Measurements from ENCODE around the gene NACC2. TPM values are rescaled to one million over a fixed set of nuclear protein-coding genes. Genes with fewer than 3 reads are reported as not detected.
A peak's percentile ranks its signal among the peaks of the same experiment; 100 is the strongest.

Gene NACC2
- polyA plus RNA-seq, 1 donor, result 15.2 TPM

DNA sequence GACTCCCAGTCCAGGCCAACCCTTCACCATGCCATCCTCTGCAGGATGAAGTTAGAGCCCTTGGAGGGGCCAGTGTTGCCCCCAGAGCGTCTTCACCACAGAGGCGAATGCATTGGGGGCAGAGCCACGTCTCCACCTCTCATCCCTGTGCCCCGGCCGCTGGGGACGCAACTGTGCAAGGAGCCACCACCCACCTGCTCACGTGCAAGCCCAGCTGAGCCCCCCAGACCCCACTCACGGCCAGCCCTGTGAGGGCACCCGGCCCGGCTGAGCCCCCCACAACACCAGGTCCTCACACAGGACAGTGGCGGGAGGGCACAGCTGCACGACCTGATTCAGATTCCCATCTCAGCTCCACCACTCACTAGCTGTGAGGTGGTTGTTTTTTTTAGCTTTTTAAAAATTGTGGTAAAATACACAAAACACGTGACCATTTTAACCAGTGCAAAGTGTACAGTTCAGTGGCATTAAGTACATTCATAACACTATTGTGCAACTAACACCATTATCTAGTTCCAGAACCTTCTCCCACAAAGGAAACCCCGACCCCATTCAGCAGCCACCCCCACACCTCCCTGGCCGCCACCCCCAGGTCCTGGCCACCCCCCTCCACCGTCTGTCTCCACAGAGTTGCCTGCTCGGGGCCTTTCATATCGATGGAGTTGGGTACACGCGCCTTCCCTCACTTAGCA lies 100.4 kb downstream of the NACC2 start:
- DNase-seq (ENCODE audit: low read depth), result no peak

DNA sequence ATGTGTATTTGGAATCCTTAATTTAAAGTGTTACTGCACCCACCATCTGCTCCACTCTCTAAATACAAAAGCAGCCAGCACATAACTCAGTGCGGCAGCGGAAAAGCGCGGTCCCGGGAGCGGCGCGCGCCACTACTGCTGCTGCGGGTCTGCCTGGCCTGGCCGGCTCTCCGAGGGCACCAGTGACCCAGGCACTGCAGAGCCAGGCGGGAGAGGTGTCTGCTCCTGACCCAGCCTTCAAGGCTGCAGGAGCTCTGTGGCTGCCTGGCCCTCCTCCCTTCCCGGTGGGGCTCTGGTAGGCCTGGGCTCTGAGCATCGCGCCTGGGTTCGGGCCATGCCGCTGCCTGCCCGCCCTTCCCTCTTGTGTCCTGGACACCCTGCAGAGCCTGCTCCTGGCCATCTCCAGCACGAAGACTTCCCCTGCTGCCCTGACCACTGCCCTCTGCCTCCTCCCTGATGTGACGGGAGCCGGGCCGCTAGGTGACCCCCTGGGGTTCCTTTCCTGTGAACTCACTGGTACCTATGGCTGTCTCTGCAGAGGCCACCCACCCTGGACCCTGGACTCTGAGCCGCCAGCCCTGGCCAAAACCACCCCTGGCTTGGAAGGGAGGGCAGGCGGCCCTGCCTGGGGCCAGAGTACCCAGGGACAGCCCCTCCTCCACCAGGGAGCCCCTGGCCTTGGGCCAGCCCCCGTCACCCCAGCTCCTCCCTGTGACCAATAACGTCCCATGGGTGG lies 101.2 kb downstream of the NACC2 start:
- DNase-seq (ENCODE audit: low read depth), result no peak

DNA sequence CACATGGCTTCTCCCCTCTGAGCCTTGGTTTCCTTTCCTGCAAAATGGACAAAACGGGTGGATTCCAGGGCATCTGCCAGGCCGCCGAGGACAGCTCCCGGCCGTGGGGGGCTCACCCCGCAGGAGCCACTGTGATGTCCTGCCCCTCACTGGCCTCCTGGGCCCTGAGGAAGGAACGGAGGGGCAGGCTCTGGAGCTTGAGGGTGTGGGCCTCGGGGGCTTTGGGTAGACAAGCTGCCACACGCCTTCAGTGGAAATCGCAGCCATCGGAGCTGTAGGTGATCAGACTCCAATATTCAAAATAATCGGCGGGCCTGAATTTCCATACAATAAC lies 101.7 kb downstream of the NACC2 start:
- DNase-seq (ENCODE audit: low read depth), result no peak

DNA sequence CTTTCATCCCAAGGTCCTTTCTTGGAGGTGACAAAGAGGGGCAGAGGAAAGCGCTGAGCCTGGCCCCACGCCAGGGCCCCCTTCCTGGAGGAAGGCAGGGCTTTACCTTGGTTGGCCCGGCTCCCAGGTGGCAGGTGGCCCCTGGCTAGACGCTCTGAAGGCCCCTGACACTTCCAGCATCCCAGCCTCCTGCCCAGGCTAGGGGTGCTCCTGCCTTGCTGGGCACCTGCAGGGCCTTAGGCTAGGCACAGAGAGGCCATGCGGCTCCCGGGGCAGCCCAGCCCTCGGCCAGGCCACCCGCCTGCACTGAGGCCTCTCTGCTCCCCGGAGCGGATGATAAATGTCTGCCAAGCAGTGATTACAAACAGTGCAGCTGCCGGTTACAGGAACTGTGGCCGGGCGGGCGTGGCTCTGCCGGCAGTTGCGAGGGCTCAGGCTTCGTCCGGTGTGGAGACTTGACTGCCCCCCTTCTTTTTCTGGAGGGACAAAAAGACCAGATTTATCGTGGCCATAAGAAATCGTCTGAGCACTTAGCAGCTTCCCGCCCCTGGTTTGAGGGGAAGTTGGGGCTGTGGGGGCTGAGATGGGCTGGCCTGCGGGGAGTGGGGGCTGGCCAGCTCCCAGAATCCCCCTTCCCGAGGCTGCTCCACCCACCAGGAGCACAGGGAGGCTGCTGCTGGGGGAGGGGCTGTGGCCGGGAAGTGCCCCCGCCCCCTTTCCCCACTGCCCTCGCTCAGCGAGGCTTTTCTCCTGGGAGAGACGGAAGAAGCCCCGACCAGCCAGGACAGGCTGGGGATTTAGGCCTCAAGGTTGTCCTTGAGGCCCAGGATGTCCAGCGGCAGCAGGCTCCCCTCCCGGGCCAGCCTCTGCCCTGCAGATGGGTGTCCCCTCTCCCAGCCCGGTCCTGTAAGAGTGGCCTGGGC lies 102.3 kb downstream of the NACC2 start:
- peak; percentile 79 for DNase-seq (ENCODE audit: low read depth)

DNA sequence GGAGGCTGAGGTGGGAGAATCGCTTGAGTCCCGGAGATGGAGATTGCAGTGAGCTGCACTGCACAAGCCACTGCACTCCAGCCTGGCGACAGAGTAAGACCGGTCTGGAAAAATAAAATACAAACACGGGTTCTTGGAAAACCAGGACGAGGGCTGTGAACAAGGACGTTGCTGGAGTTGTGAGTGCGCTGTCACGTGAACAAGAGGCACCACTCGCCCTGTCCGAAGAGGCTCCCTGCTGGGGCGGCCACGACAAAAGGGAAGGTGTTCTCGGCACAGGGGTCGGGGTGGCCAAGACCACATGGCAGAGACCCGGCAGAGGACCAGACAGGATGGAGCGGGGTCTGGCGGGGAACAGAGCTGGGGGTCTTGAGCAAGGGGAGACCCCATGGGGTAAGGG lies 103.3 kb downstream of the NACC2 start:
- DNase-seq (ENCODE audit: low read depth), result no peak

DNA sequence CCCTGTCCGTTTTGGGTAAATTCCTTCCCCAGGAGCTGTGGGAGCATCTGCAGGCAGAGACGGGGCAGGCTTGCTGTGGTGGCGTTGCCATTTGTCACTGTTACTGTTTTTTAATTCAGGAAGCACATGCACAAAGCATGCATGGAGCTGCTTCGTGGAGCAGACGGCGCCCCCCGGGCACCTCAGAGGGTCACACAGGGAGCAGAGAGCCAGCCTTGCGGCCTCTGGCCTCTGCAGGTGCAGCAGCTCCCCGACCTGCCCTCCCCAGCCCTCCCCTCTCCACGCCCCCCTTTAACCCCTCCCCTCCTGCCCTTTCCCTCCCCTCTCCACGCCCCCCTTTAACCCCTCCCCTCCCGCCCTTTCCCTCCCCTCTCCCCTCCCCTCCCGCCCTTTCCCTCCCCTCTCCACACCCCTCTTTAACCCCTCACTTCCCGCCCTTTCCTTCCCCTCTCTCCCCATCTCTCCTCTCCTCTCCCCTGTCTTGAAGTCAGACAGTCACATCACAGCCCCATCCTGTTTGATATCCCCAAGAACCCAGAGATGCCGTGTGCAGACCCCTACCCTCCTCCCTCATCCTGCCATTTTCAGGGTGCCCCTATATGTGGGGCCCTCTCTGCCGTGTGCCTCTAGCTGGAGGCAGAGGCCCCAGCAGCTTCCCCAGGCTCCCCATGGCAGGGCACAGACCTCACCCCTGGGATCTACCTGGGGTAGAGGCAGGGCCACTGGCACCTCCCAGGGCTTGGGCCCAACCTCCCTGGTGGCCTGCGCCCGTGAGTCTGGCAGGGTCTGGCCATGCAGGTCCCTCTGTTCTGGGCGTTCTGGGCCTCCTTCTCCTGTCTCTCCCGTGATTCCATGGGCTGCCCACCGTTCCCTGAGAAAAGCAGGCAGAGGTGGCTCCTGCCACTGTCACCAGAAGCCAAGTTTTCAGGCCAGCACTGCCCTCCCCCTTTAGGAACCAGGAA lies 104.3 kb downstream of the NACC2 start:
- no peak for DNase-seq (ENCODE audit: low read depth)

DNA sequence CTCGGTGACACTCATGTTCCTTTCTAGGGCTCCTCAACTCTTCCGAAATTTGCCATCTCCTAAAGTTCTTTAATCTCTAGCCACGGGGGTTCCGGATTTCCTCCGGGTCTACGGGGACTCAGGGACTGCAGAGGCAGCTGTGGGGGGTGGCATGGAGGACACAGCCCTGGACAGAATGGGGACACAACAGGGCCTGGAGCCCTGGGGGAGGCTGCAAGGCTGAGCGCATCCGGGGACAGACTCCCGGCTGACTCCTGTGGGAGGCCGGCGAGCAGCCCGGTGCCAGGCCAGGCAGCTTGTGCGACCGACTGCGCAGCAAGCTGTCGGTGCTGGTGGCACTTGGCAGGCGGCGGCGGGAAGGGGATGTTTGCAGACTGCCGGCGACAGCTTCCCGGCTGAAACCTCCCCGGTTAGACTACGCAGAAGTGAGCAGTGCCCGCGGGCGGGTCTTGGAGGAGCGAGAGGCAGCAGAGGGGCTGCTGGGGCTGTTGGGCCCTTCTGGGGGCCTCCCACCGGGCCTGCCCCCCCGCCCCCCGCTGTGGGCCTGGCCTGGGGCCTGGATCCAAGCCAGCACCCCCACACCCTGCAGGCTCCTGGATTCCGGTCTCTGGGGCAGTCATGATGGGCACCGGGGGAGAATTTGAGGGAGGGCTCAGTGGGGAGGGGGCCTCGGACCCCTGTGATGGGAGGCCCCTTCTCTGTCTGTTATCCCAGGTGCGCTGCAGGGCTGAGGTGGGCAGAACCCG lies 105.2 kb downstream of the NACC2 start:
- no peak for DNase-seq (ENCODE audit: low read depth)

DNA sequence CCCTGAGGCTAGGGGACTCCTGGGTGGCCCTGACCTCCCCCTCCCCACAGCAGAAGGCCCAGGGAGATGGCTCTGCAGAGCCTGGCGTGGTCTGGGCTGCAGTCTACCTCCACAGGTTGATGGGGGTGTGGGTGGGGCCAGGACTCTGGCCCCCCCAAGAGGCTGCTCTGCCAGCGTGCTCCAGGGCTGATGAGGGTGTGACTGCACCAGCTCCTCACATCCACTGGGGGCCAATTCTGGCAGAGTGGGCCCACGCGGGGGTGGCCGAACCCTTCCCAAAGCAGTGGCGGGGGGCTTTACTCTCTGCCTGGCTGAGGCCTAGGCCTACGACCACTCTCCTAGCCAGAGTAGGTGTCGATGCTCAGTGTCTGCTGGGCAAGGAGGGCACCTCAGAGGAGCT lies 105.9 kb downstream of the NACC2 start:
- no peak for DNase-seq (ENCODE audit: low read depth)

DNA sequence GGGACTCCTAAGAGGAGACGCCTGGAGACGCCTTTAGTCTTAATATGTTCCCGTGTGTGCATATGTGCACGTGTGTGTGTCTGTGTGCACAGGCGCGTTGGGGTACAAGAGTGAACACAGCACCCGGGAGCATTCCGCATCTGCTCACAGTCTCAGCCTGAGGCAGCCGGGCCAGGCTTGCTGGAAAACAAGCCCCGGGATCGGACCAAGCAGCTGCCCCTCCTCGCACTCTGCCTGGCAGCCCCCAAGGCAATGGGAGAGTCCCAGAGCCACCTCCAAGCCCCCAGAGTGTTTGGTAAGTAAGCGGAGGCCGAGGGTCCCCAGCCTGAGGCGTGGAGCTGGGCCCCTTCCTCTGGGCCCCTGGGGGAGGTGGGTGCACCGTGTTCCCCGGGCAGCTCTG lies 106.6 kb downstream of the NACC2 start:
- DNase-seq (ENCODE audit: low read depth), result no peak

DNA sequence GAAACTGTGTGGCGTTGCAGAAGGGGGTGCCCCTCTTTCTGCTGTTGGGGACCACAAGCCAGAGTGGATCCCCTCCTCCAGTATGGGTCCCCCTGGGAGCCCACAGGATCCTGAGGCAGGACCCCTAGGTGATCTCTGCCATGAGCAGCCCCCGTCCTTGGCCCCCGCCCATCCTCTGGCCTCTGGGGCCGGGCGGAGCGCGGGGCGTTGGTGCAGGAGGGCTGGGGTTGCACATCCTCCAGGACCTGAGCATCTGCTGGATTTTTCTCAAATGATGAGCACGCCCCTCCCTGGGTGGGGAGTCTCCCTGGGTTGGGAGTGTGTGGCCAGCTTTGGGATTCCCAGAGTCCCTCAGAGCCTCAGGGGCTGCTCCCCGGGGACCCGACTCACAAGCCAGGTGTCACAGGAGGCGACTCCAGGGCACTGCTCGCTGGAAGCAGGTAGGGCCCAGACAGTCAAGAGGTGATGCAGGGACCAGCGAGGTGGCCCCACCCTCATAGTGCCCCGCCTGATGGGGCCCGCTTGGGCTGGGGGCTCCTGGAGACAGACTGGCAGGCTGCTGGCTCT lies 107.2 kb downstream of the NACC2 start:
- DNase-seq (ENCODE audit: low read depth), result no peak

DNA sequence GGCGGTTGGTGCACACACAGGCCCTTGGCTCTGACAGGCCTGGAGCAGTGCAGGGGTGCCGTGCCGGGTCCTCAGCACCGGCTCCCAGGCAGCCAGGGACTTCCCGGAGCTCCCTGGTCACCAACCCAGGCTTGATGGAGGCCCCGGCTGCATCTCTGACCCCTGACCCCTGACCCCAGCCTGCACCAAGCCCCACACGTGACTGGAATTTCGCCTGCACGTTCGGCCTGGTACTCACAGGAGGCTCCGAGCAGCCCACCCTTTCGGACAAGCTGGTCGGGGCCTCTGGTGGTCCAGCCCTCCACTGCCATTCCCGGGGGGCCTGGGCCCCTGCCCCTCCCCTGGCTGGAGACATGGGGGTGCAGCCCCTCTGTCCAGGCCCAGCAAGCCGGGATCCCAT lies 108.5 kb downstream of the NACC2 start:
- no peak for DNase-seq (ENCODE audit: low read depth)

DNA sequence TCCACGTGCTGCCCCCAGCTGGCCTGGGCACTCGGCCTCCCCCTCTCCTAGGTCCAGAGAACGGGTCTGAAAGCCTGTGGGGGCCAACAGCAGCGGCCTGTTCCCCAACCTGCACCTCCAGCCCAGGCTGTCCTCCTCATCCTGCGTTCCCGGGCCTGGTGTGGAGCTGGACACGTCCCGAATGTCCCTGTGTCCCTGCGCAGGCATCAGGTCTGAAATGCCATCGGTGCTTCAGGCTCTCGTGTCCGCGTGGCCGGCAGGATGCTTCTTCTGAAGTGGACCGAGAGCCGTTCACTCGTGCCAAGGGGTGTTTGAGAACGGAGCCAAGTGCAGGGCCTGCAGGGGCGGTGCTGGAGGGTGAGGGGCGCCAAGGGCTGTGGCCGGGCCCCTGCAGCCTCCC lies 109.2 kb downstream of the NACC2 start:
- DNase-seq (ENCODE audit: low read depth), result no peak

DNA sequence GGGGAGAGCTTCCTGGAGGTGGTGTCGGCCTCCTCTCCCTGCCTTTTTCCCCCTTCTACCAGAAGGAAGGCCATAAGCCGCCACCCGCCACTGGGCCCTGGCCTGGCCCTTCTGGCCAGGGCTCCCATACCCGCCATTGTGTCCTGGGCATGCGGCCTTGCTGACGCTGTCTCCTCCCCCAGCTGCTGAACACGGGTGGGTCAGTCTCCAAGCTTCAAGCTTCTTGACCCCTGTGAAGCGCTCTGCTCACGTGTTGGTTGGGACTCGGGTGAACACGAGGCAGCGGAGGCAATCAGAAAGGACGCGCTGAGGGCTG lies 109.7 kb downstream of the NACC2 start:
- DNase-seq (ENCODE audit: low read depth), result no peak

DNA sequence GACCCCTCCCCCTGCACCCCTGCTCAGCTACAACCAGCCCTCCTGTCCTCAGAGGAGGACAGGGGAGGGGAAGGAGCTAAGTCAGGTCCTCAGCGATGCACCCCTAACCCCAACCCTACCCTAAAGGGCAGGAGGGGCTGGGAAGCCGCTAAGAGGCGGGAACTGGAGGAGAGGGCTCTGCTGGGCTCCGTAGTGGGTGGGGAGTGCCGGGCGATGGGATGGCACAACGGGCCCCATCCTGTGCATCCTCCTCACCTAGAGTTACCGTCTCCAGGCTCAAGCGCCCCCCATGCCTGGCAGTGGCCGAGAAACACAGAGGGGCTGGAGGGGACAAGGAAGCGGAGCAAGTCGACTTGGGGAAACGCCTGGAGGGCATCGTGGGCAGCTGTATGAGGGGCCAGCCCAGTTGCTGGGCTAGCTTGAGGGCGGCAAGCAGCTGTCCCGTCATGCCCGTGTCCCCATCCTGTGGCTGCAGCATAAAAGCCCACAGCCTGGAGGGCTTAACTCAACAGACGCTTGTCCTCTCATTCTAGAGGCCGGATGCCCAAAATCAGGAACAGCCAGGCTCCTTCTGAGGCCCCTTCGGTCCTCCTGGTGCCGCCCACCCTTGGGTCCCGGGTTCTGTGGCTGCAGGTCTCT lies 110.9 kb downstream of the NACC2 start:
- DNase-seq (ENCODE audit: low read depth), result no peak

DNA sequence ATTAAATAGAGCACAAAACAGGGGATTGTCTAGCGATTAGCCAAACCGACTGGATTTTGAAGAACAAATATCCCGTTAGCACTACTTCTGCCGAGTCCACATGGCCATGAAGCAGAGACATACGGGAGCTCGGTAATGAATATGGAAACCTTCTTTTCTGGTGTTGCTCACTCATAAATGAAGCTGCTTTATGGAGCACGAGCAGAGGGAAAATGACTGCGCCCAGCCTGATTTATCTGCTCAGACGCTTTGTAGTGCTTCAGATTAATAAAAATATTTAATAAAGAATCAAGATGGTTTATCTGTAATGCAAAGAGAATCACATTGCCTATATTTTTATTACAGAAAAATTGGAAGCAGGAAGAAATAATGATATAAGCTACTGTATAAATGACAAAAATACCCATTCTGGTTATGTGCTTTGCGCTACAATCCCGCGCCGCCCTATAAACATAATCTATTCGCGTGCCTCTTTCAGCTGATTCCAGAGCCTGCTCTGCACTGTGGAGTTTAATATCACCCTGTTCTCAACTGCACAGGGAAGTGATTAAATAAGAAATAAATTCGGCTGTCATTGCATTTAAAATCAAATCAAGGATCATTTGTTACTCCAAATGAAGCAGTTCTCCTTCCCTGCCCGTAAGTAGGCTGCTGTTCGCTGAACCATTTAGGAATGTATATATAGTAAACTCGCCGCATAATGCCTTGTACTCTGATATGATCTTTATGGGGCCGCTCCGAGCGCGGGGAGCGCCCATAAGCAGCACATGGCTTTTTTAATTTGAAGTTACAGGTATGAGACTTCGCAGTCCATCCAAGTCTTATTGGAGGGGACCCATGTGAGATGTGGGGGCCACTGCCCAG lies 111.6 kb downstream of the NACC2 start:
- DNase-seq (ENCODE audit: low read depth), result no peak

DNA sequence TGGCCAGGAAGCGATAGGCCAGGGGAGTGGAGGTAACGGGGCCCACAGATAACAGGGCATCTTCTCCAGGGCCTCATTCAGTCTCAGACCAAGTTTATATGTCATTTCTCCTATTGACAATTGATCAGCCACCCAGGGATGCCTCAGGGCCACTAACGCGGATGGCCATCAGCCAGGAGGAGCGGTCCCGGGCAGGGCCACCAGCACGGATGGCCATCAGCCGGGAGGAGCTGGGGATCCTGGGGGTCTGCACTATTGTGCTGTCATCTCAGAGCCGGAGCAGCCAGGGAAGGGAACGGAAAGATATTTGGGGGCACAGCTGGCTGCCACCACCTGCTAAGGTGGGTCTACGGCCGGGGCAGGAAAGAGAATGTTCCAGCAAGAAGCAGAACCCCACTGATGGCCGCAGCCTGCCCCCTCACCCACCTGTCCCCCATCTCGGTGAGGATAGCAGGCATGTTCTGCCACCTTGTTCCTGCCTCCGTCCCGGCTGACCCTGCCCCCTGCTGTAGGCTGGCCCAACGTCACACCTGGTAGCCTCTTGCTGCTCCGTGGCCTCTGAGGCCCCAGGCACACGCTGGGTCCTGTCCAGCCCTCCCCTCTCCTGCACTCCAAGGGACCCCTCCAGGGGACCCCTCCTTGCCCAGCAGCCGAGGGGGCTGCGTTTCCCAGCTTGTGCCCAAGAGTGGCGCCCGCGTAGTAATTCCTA lies 112.4 kb downstream of the NACC2 start:
- DNase-seq (ENCODE audit: low read depth), result no peak

DNA sequence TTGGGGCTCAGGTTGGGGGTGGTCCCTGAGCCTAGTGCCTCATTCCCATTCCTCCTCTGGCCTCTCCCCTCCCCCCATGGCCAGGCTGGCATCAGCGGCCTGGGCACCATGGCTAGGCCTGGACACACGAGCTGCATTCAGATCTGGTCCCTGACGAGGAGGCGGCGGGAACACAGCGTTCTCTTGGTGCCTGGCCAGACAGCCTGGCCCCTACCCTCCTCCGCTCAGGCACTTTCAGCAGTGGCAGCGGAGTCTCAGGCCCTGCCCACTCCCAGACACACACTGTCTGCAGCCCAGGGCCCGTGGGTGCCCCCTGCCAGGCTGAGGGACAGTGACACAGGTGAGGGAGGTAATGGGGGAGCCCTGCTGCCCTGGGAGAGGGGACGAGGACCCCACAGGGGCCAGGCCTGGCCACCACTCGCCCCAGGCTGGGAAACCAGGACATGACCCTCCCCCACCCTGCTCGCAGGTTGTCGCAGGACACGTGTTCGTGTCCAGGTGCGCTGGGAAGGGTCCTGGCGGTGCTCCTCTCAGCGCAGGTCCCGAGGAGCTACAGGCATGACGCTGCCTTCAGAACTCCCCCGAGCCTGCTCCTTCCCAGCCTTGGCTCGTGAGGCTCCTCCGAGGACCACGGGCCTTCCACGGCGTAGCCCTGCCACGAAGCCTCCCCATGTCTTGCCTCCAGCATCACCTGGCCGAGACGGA lies 114.0 kb downstream of the NACC2 start:
- no peak for DNase-seq (ENCODE audit: low read depth)

Data from forelimb muscle (tissue), 1 donor.